Stimulated activated CD4-positive, alpha-beta T cell treated with anti-CD3 and anti-CD28 coated beads, Interleukin-4, amount 100 ng/mL, for 48 hours (primary cell): ENCODE data around the gene ARHGAP26.

Experiments used
- DNase-seq, 2 donors: peaks; one replicate each; pipeline ENCODE4 v3.0.0-alpha.2; 2020; ENCODE audit warnings: low read depth in 2 of 2

Gene ARHGAP26, protein sequence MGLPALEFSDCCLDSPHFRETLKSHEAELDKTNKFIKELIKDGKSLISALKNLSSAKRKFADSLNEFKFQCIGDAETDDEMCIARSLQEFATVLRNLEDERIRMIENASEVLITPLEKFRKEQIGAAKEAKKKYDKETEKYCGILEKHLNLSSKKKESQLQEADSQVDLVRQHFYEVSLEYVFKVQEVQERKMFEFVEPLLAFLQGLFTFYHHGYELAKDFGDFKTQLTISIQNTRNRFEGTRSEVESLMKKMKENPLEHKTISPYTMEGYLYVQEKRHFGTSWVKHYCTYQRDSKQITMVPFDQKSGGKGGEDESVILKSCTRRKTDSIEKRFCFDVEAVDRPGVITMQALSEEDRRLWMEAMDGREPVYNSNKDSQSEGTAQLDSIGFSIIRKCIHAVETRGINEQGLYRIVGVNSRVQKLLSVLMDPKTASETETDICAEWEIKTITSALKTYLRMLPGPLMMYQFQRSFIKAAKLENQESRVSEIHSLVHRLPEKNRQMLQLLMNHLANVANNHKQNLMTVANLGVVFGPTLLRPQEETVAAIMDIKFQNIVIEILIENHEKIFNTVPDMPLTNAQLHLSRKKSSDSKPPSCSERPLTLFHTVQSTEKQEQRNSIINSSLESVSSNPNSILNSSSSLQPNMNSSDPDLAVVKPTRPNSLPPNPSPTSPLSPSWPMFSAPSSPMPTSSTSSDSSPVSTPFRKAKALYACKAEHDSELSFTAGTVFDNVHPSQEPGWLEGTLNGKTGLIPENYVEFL

DNA sequence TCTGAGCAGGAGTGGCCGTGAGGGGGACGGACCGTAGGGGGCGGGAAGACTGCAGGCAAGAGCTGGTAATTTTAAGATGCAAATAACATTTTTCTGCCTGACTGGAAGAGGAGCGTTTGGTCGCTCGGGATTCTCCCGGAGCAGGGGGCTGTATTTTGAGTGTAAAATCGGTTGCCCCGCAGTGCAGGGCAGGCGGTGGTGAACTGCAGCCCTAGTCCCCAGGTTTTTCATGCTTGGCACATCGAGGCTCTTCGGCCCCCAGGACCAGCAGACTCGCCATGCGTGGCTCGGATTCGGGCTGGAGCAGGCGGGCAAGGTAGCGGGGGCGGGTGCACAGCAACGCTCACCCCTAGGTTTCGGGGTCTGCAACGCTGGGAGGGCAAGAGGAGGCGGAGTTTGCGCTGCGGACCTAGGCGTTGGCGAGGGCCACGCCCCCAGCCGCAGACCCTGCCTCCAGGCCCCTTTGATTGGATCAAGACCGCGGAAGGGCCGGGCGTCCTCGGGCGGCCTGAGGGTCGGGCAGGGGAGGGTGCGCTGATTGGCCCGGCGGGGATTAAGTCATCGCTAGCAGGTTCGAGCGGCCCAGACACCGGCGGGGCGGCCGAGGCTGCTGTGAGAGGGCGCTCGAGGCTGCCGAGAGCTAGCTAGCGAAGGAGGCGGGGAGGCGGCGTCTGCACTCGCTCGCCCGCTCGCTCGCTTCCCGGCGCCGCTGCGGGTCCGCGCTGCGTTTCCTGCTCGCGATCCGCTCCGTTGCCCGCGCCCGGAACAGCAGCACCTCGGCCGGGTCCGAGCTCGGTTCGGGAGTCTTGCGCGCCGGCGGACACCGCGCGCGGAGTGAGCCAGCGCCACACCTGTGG lies at the start of gene ARHGAP26:
Gene ARHGAP26 (plus strand): TSS at position 585 of the 857 bp plus-strand sequence. CDS start 385 bp downstream, outside the sequence.
- peak; percentile 87 to 93 for DNase-seq

DNA sequence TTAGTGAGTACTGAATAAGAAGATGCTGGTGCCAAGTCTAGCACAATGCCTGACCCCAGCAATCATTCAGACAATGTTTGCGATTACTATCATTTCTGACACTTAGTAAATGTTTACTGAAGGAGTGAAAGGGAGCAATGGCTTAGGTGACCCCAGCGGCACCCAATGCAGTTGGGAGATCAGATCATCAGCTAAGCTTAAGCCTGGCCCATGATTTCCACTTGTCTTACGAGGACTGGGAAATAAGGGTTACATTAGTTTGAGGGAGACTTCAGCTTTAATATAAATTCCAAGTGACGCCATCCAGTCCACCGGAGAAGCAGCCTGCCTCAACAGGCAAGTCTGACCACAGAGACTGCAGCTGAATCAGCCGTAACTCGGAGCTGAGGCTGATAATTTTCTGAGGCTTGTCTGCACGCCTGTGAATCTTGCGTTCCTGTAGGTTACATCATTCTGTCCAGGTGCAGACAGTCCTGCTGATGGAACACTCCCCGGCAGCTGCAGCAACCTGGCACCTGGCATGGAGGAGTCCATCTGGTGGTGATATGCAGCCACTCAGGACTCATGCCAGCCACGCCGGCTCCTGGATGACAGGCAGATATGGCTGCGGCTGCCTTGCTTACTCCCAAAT lies 49.4 kb upstream of the ARHGAP26 start:
- DNase-seq, result no peak

DNA sequence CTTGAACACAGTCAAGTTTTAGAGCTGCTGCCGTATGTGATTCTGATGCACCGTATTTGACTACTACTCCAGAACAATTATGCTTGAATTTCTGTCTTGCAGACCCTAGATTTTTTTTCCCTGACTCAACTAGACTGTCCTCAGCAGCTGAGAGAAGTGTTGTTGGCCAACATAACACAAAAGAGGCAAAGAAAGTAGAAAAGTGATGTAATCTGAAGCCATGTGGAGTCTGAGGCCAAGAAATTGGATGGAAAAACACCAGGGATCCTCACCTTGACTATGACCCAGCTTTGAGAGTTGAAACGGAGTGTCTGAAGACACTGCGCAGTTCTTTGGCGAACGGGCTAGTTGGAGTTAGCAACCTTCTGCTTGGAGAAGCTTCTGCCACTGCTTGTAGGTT lies 48.0 kb upstream of the ARHGAP26 start:
- DNase-seq, result no peak

DNA sequence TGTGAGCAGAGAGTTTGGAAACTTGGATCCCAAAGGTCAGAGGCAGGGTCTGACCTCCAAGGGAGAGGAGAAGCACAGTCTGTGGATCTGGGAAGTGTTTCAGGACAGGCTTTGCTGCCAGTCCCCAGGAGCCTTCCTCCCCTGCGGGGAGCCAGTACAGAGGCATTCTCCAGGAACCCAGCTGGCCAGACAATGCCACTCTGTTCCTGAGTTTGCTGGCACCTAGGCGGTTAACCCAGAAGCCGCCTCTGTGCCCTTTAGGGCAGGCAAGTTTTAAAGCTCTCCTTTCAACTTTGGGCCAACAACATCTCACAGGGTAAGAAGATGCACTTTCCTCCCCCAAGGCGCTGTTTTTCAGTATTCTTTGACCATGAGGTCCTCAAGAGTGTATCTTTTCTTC lies 47.3 kb upstream of the ARHGAP26 start:
- no peak for DNase-seq

DNA sequence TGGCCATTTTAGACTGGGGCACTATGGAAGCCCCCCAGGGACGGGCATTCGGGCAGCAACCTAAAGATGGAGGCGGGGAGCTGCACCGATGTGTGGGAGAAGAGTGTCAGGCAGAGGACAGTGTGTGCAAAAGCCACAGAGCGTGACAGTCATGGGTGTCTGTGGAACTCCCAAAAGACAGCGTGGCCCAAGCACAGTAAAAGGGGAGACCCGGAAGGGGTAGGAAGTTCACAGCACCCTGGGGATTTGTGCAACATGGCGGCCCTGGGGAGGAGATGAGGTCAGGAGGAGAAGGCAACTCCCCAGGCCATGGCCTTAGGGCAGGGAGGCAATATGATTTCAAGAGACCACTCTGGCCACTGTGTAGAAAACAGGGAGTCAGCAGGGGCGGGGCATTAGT lies 45.4 kb upstream of the ARHGAP26 start:
- DNase-seq, result no peak

DNA sequence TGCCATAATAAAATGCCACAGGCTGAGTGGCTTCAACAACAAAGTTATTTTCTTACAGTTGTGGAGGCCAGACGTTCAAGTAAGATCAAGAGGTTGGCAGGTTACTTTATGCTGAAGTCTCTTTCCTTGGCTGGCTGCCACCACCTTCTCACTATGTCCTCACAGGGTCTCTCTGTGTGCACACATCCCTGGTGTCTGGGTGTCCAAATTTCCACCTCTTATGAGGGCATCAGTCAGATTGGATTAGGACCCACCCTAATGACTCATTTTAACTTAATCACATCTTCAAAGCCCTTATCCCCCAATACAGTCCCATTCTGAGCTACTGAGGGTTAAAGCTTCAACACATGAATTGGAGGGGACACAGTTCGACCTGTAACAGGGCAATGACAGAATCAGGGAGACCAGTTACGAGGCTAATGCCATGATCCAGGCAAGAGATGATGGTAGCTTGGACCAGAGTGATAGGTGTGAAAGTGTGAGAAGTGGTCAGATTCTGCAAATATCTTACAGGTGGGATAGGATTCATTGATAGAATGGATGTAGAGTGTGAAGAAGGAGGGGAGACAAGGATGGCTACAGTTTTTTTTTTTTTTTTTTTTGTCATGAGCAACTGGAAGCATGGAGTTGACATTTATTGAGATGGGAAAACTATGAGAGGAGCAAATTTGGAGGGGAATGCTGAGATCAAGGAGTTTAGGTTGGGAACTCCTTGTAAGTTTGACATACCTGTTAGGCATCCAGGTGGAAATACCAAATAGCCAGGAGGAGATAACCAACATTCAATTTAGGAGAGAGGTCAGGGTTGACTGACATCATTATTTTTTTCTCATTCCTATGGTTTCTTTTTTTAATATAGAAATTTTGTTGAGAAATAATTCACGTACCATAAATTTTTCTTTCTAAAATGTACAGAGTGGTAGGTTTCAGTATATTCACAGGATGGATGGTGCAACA lies 44.7 kb upstream of the ARHGAP26 start:
- no peak for DNase-seq

DNA sequence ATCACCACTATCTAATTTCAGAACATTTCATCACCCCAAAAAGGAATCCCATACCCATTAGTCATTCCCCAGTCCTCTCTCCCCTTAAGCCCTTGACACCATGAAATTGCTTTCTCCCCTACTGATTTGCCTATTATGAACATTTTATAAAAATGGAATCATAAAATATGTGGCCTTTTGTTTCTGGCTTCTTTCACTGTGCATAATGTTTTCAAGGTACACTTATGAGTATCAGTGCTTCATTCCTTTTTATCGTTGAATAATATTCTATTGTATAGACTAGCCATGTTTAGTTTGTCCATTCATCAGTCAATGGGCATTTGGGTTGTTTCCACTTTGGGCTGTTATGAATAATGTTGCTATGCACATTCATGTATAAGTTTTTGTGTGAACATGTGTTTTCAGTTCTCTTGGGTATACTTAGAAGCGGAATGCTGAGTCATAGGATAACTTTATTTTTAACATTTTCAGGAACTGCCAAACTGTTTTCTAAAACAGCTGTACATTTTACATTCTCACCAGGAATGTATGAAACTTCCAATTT lies 43.9 kb upstream of the ARHGAP26 start:
- DNase-seq, result no peak

DNA sequence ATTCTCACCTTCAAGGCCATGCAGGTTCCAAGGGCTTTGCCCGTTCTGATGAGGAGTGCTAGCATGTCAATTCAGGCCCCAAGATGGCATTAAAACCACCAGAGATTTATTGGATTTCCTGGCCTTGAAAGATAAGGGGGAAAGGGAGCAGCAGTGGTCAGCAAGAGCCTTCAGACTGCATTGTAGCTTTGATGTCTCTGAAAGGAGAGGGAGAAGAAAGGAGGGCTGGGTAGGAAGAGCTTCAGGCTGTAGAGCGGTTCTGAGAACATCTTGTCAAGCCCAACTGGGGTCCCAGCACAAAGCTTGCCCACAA lies 42.5 kb upstream of the ARHGAP26 start:
- DNase-seq, result no peak

DNA sequence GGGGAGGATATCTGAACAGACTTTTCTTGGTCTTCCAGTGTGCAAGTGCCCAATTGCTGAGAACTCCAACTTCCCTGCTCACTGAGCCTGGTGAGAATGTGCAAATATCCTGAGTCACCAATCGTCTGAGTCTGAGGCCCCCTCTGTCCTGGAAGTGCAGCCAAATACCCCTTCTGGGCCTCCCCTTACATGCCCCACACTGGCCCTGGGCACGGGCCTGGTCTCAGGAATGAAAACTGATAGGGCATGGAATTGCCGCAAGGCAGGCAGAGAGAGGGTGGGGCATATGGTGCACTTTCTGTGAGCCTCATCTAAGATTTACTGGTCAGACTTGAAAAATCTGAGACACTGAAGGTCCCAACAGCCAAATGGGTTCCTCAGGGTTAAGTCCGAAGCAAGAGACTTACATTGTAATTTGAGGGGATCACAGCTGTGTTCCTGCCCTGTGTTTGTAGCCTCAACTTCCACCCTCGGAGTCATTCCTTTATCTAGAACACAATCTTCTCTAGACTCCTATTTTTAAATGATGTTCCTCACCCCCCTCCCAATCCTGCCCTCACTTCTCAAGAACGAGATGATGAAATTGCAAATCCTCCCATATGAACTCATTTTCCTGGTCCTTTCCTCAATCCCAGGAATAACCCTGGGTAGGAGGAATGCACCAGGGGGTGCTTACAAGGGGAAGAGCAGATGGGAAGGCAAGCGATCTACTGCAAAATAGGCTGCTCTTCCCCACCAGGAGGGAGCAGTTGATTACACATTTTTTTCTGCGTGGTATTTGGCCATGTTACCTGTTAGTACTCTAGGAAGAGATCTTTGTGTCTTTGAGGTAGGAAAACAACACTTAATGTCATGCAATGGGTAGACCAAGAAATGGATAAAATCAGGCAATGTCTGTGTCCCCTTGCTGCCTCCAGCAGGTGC lies 34.6 kb upstream of the ARHGAP26 start:
- DNase-seq, result no peak

DNA sequence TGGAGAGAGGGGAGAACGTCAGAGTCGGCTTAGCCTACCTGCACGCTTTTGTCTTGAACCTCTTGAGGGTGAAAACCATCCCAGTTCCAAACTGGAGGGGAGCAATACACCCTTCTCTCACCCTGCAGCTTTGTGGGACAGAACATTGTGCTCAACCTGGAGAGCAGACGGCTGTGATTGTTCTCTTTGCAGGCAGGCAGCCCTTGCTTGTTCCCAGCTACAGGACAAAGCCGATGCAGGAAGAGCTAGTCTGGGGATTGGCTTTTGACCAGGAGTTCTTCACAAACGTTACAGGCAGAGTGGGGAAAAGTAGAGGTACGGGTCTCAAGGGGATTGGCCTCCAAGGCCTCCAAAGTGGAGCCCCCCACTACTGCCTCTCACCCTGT lies 33.9 kb upstream of the ARHGAP26 start:
- no peak for DNase-seq

DNA sequence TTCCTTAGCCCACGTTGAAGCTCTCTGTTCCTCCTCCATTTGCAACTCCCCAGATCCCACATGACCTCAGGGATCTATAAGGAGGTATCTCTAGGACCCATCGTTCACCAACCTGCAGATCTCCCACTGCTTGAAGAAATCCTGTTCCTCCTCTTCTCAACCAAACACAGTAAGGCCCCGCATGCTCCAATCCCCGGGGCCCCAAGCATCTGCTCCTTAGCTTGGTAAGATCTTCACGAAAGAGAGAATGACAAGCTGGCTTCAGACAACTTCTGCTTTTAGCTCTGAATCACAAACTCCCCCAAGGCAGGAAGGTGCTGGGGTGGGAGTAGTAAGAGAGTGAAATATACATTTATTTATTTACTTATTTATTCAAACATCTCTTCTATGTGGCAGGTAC lies 33.0 kb upstream of the ARHGAP26 start:
- no peak for DNase-seq

DNA sequence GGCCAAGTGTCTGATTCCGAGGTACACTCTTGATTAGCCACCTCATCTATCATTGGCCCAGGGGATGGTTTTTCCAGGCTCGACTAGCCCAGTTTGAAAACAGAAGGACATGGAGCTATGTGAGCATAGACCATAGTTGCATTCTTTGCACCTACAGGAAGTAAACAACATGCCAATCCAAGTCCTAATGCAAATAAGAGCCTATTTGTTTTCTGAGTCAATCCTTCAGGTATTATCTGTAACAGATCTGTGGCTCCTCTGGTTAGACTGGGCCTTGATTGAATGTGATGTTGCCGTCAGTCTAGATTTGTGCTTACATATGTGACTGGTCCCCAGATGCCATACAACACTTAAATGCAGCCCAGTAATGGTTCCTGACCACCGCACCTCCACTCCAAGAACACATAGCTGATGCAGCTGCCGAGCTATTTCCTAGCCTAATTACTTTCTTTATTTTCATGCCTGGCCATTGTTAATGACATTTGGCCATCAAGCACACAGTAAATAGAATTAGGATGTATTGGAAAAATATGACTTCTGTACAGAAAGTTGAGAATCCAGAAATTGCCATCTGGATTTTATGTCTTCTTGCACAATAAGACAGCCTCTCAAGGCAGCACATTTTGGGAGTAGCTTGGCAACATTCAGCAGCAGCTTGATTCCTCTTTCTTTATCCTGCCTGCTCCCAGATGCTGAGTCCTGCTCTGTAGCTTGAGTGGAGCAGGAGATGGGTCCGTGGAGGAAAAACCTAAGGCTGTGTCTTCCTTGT lies 29.5 kb upstream of the ARHGAP26 start:
- no peak for DNase-seq

DNA sequence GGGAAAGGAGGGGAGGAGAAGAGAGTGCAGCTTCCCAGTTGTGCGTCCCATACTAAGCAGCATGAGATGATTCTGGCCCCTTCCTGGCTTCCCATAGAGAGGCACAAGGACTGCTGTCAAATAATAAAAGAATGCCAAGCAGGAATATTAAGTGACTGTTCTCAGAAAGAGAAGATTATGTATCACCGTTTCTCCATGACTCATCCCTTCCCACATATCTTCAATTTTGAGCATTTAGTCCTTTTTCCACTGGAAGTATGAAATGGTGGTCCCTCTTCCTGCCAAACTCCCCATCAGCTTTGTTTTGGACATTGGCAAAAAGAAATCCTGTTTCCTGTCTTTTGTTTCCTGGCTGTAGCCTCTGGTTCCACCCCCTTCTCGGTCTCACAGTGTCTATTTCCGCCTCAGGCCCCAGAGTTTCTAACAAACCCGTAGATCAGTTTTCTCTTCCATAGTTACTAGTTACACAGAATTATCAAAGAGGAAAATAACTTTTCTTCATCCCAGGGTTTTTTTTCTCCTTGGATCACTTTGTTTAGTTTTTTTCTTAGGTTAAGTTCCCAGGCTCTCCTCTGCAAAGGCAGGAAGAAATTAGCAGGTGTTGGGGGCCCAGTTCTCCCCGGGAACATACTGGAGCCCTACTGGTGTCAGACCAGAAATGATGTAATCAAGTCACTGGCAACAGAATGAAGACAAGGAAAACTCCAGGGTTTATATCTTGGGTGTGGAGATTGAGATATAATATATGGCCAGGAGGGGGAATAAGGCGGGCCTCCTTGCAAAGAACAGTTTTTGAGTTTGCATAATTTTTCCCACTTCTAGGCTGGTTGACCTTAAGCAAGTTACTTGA lies 26.4 kb upstream of the ARHGAP26 start:
- DNase-seq, result no peak

DNA sequence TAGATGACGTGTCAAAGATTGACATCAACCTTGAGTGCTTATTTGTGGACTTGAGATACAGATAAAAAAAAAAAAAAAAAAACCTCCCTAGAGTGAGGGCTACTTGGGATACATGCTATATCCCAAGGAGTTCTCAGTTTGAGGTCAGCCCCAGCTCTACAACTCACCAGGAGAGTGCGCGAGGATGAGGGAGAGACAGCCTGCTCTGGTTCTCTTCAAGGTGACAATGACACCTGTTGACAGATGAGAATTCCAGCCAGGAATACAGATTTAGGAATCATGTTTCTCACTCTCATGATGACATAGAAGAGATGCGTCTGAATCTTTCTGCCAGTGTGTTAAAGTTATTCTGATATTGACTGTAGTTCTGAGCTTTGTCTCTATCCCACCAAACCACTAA lies 24.9 kb upstream of the ARHGAP26 start:
- DNase-seq, result no peak

DNA sequence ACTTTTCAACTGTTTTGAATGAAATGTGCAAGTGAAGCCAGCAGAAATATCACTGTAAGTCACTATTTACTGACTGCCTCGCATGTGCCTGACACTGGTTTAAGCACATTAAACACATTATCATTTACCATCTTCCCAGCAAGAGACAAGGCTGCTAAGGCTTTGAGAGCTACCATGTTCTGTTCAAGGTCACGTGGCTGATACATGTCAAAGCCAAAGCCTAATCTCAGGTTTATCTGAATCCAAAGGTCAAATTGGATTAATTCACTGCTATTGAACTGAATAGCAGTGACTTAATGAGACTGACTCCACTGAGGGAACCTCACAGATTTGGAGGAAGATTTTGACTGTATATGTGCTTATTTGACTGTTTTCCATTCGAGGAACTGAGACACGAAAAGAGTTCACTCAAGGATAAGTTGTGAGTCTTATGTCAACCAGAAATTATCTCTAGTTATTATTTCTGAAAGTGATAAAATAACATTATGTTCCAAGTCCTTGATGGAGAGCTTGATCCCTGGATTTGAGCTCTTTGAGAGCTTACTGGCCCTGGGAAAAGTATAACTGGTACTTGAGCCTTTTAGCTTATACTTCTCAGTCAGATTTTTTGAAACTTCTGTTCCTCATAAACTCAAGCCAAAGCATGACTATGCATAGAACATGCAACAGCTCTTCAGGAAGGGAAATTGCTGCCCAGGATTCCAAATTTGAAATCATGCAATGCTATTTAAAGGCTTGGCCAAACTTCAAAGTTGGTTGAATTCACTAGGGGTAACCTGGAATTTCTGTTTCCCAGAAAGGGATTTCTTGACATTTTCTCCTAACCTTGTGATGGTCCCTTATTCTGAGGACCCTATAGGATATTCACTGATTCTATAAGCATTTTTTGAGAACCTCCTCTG lies 23.4 kb upstream of the ARHGAP26 start:
- no peak for DNase-seq

DNA sequence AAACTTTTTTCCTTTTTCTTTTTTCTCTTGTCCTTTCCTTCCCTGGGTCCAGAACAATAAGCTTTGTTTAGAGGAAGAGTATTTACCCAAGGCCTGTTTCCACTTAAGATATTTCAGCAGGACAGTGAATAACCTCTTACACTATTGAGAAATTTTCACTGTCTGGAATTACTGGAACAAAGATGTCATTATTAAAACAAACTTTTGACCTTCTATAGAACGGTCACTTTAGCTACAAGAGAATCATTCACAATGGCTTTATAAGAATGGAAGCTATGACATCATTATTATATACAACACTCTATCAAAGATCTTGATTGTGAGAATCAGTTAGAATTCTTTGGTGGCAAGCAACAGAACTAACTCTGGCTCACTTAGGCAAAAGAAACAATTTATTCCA lies 22.0 kb upstream of the ARHGAP26 start:
- DNase-seq, result no peak
